ENCODE data around the gene APBA1.

DNA sequence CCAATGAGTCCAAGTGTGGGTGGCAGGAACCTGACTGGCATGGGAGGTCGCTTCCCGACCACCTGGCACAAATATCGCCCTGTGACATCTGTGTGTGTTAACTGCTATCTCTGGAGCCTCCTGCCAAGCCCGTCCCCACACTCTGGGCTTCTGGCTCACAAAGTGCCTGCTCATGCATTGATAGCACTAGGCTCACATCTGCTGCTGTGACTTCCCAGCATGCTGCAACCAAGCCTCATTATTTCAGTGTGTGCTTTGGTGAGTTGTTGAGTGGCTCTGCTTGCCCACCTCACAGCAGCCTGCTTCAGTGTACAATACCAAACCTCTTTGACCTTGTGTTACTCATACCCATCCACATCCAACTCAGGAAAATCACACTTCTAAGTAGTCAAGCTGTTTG, 139.8 kb downstream of the APBA1 start:
- TF ChIP-seq EZH2 (IDR thresholded peaks at IDR 0.05; ENCODE audit: borderline replicate concordance, low read depth, low read length, severe bottlenecking) = no peak
- TF ChIP-seq, protein P1, sequence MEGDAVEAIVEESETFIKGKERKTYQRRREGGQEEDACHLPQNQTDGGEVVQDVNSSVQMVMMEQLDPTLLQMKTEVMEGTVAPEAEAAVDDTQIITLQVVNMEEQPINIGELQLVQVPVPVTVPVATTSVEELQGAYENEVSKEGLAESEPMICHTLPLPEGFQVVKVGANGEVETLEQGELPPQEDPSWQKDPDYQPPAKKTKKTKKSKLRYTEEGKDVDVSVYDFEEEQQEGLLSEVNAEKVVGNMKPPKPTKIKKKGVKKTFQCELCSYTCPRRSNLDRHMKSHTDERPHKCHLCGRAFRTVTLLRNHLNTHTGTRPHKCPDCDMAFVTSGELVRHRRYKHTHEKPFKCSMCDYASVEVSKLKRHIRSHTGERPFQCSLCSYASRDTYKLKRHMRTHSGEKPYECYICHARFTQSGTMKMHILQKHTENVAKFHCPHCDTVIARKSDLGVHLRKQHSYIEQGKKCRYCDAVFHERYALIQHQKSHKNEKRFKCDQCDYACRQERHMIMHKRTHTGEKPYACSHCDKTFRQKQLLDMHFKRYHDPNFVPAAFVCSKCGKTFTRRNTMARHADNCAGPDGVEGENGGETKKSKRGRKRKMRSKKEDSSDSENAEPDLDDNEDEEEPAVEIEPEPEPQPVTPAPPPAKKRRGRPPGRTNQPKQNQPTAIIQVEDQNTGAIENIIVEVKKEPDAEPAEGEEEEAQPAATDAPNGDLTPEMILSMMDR (IDR thresholded peaks at IDR 0.05; ENCODE audit: borderline replicate concordance, extremely low read depth, low read length, poor library complexity, severe bottlenecking) = no peak
